GM19043 (cell line): ENCODE results near the gene ASB3.
"Not testable (repeated sequence)": the region's sequence is repeated elsewhere in the genome, so short reads cannot be mapped to it uniquely, and the experiment has no call there.

ENCODE experiments used
- ATAC-seq: cut with Tn5 transposase; IDR thresholded peaks from one replicate; pipeline ENCODE4 v1.9.1; 2021; ENCODE audit warnings: low read depth; ENCODE audit not compliant: unreplicated experiment

Gene ASB3

DNA sequence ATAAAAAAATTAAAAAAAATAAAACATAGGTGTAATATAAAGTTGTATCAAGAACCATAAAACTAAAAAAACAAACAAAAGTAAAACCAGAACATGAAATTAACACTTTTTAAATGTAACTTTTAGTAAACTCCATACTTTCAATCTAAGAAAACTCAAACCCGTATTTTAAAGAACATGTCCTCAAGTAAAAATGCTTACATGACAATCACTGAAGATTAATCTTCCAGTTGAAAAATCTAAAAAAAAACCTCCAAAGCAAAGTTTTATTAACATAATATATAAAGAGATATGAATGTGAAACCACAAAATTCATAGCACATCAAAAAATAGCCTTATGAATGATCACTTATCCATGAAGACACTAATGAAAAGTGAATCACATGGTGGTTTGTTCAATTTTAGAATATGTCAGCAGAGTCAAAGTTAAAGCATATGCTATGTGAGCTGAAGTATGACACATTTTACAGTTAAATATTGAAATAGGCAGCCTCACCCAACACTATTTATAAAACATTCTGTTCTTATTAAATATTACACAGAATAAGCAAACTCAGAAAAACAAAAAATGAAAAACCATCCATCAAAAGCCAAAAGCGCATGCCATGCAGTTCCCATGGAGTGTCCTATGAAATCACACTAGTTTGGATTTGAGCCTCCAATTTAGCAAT lies 42.2 kb downstream of the ASB3 start:
- ATAC-seq = no peak

DNA sequence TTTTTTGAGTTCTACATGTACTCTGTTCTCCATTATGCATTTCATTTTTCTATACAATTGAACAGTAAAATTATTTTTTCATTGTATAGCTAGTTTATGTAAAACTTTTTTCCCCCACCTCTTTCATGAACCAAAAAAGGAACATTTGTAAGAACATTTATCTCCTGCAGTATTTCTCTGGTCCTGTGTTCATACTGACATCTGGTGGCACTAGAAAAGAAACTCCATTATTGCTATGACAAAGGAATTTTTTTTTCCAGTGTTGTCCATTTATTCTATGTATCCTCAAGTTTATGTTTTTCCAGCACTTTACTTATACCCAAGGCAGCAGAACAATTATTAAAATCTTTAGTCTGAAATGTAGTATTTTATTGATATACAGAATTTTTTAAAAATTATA lies 46.6 kb downstream of the ASB3 start:
- ATAC-seq = no peak

DNA sequence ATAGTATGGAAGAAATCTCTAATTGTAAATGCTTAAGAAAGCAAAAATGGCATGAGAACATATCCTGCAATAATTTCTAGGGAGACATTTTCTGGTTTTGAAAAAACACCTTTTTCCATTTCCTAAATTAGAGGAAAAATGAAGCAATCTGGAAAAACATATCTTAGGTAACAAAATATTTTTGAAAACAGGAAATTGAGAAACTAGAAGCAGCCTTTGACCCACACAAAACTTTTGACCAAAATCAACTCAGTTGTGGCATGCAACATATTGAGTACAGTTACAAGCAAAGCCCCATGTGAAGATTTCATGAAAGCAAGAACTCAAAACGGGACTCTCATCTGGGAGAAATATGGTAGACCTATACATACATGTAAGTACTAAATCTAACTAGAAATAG lies 47.7 kb downstream of the ASB3 start:
- no peak for ATAC-seq

DNA sequence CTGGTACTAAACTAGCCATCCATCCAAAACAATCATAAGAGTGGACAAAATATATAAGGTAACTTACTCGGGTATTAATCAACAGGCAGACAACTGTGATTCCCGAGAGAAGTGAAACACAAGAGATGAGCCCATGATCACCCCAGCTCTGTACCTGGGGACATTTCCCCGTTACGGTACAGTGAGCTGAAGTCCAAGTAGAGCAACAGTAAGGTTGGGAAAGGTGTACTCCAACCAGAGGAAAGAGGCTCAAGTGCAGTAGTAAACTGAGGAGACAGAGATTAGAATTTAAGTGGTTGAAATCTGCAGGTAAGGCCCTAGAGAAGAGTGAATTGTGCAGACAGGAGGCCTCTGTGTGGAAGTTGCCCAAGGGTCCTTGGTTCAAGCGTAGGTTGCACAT lies 49.7 kb downstream of the ASB3 start:
- ATAC-seq = no peak

DNA sequence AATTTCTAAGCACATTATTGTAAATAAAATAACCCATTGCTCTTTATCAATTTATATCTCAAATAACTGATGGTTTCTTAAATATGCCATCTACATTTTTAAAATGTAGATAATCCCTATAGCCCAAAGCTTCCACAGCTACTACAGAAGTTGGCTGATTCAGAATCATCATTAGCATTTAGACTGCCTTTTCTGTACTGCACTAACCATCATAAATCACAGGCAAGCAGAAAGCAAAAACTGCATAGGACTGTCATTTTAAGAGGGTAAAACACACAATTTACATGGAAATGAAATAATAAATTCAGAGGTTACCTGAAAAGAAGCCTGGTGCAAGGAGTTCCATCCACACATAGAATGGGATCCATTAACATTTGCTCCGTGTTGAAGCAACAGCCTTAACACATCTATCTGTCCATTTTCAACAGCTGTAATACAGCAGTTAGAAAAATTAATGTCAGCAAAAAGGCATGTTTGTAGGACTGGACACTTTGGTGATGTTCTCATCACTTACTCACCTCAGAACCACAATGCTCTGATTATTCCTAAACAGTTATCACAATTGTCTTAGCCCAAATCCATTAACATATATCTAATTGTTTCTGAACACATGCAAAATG lies 57.5 kb downstream of the ASB3 start:
- ATAC-seq = no peak

DNA sequence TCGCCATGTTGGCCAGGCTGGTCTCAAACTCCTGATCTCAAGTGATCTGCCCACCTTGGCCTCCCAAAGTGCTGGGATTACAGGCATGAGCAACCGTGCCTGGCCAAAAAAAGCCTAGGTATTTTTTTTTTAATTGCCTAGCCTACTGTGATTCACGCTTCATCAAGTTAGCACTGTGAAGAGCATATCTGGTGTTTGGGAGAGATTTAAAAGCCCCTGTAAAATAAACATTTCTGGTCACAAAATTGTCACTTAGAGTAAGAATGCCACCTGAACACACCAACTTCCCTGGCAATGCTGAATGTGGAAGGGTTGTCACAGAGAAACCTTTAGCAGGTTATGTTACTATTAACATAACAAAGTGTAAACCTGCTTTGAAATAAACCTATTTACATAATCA lies 58.8 kb downstream of the ASB3 start:
- no peak for ATAC-seq

DNA sequence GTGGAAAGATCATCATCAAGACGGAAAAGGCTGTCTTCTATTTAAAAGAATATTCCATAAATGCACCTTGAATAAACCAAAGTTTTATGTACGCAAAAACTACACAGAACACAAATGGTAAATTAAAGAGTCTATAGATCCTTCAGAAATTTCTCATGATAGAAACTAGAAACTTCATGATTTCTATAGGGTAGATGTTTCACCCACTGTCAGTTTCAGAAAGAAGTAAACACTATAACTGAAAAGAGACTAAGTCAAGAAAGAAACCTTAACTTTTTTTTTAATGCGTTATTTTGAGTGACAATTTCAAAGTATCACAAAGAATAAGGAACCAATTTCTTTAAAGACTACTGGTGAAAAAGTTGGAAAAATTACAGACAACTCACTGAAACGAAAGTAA lies 61.1 kb downstream of the ASB3 start:
- no peak for ATAC-seq

DNA sequence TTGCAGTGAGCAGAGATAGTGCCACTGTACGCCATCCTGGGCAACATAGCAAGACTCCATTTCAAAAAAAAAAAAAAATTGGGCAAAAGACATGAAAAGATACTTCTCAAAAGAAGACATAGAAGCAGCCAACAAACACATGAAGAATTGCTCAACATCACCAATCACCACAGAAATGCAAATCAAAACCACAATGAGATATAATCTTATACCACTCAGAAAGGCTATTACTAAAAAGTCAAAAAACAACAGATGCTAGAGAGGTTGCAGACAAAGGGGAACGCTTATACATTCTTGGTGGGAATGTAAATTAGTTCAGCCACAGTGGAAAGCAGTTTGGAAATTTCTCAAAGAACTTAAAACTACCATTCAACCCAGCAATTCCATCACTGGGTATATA lies 62.2 kb downstream of the ASB3 start:
- no peak for ATAC-seq

DNA sequence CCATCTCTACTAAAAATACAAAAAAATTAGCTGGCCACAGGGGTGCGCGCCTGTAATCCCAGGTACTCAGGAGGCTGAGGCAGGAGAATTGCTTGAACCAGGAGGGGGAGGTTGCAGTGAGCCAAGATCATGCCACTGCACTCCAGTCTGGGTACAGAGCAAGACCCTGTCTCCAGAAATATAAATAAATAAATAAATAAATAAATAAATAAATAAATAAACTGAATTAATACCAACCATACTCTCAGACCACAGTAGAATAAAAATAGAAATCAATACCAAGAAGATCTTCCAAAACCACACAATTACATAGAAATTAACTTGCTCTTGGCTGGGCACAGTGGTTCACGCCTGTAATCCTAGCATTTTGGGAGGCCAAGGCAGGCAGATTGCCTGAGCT lies 65.8 kb downstream of the ASB3 start:
- not testable (repeated sequence) for ATAC-seq

DNA sequence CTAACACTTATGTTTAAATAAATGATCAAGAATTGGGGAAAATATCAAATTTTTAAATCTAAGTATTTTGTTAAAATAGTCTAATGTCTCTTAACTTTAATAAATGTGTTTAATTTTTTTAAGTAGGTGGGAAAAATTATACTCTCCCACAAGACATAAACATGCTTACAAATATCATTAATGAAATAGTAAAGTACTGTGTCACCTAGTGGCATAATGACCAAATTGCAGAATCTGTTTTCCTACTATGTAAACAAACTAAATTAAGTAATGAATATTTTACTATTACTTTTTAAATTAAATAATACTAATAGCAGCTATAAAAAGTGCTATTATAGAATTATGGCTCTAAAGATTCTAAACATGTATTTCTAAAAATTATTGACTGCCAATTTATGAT lies 71.2 kb downstream of the ASB3 start:
- ATAC-seq = no peak

DNA sequence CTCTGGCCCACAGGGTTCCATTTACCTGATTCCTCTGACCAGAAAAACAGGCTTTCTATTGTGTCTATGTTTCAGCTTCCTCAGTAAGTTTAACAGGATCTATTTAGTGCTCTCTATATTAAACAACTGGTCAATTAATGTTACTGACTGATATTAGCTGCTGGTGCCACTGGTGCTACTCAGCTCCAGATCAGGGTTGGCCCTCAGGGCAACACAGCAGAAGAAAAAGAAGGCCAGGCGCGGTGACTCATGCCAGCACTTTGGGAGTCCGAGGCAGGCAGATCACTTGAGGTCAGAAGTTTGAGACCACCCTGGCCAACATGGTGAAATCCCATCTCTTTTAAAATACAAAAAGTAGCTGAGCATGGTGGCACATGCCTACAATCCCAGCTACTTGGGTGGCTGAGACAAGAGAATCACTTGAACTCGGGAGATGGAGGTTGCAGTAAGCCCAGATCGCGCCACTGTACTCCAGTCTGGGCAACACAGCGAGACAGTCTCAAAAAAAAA lies 75.4 kb downstream of the ASB3 start:
- no peak for ATAC-seq

DNA sequence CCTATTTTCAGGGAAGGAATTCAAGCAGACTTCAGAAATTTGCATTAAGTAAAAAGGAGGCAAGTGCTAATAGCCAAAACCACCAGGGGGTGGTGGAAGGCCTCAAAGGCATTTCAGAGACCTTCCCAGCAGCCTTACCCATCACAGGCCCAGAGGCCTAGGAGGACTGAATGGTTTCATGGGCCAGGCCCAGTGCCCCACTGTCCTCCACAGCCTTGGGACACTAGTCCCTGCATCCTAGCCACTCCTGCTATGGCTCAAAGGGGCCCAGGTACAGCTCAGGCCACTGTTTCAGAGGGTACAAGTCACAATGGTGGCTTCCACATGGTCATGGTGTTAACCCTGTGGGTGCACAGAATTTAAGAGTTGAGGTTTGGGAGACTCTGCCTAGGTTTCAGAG lies 77.8 kb downstream of the ASB3 start:
- ATAC-seq = no peak

DNA sequence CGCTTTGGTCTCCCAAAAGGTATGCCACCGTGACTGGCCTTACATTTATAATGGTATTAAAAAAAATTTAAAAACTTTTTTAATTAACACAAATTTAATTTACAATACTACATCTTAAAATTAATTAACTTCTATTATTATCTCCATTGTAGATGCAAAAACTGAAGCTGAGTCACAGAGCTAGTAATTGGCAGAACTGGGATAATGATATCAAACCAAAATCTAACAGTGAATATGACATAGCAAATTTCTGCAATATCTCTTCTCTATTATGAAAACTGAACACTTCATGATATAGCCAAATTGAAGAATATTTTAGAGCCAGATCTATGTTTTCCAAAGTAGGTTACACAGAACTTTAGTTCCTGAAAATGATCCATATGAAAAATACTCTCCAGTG lies 85.5 kb downstream of the ASB3 start:
- ATAC-seq = no peak

DNA sequence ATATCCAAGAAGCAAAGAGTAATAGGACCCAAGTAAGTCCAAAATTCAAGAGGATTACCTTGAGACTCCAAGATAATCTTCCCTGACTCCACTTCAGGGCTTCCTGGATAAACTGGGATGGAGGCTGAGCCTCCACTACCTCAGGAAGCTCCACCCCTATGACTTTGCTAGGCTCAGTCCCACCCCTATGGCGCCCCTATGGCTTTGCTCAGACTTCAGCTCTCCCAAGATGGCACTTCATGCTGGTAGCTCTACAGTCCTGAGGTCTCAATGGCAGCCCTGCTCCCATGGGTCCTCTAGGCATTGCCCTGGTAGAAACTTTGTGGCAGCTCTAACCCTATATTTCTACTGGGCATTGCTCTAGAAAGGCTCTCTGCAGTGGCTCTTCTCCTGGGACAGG lies 89.1 kb downstream of the ASB3 start:
- ATAC-seq = no peak

DNA sequence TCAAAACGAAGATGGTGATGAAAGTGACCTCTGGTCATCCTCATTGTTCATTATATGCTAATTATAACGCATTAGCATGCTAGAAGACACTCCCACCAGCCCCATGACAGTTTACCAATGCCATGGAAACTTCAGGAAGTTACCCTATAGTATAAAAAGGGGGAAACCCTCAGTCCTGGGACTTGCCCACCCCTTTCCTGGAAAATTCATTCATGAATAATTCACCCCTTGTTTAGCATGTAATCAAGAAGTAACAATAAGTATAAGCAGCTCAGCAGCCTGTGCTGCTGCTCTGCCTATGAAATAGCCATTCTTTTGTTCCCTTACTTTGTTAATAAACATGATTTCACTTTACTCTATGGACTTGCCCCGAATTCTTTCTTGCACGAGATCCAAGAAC lies 89.7 kb downstream of the ASB3 start:
- ATAC-seq = no peak

DNA sequence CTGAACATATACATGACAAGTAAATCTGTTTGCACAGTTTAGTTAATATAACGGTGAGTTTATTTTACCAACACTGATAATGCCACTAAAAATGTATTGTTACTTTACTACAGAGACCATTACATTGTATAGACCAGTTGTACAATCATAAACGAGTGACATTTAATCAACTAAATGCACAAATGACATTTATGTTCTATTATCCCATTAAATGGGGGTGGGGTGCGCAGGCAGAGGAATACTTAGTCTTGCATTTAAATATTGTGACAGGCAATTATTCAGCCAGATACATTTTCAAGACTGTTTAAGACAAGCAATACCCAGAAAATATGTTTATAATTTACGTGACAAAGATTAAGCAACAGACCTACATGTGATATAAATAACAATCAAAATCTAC lies 91.2 kb downstream of the ASB3 start:
- no peak for ATAC-seq

DNA sequence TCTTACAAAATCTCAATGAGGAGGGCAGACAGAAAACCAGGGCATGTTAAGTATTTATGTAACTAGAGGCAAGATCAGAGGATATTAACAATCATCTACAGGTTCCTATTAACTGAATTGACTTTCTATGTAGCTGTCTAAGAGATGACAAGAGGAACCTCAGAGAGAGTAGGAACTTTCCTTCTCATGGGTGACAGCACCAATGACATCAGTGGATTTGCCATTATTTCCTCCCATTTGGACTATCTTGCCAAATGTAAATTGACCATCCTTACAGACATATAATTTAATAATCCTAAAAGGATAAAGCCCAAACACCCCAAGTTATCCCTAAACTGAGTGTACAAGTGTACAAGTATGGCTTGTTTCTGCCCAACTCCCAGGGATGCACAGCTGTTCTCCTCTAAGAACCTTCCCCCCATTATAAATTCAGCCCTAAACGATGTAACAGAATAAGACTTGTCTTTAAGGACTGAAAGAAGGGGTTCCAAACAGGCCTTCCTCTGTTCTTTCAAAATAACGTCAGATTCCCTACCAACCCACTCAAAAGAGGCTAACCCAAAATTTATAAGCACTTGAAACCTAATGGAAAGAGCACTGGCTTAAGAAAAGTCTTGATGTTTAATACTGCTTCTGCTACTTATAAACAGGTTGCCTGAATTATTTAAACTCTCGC lies 92.5 kb downstream of the ASB3 start:
- ATAC-seq = no peak

DNA sequence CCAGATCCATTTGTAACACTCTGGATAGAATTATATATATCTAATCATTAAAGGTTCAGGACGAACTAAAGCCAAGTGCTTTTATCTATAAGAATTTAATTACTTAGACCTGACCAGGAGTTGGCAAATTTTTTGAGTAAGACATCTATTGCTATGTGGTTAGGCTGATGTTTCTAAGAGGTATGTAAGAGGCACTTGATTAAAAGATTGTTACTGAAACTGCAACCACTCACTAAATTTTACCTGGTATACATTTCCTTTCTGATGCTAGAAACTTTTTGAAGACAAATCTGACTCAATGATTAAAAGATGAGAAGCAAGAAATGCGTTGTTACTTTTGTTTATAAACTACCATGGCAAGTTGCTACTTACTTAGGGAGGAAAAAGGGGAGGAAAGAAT lies 95.9 kb downstream of the ASB3 start:
- ATAC-seq = no peak

DNA sequence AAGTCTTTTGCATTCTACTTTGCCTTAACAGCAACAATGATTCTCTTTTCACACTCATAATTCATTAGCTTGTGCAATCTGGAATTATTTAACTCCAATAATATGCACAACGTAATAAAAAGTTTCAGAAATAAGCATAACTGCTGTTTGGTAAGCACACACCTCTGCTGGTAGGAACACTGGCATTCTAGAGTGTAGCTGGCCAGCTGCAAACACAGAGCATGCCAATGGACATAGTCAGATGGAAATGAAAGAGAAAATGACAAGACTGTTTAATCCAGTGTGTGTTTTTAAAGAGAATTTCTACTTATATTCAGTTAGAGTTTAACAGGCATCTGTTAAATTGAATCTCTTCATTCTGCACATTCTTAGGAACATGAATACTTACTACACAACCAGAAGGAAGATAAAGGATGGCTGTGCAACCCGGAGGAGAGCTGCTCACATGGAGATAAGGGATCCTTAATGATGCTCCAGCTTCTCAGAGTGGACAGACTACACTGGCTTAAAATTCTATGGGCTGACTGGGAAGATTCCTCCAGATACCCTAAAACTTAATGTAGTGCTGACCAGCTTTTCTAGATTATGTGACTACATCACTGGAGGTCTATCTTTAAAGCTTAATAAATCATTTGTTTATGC lies 113.8 kb downstream of the ASB3 start:
- no peak for ATAC-seq

DNA sequence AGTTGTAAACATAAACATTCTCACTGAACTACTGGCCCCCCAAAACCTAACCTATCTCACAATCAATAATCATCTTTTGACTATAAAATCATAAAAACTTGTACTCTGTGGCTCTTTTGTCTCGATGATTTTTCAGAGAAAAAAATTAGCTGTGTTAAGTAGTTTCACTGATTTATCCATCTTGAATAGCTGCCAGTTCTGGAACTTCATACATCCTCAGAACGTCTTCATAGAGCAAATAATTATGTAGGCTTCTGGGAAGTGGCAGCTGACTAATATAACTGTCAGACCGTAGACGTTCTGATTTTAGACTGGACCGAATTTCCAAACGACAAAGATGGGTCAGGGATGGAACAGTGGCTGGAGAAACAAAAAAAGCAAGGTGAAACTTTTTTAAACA lies 116.4 kb downstream of the ASB3 start:
- no peak for ATAC-seq

DNA sequence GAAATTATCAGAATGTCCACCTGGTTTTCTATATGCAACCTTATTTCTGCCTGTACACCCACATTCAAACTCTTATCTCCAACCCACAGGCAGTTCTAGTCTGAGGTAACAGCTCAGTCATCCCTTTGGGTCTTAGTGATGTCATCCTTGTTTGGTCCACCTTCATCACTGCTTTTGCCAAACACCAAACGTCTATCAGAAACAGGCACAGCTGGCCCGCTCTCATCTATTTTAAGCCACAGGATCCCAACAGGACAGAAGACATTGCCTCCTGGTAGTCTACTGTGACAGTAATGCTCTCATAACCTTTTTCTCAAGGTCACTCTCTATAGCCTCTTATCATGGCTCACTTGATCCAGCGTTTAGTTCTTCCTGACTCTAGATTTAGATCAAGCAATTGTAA lies 118.1 kb downstream of the ASB3 start:
- ATAC-seq = no peak

DNA sequence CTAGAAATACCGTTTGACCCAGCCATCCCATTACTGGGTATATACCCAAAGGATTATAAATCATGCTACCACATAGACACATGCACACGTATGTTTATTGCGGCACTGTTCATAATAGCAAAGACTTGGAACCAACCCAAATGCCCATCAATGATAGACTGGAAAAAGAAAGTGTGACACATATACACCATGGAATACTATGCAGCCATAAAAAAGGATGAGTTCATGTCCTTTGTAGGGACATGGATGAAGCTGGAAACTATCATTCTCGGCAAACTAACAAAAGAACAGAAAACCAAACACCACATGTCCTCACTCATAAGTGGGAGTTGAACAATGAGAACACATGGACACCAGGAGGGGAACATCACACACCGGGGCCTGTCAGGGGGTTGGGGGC lies 119.6 kb downstream of the ASB3 start:
- not testable (repeated sequence) for ATAC-seq
